Sigmoid colon (tissue), 4 donors: Measurements from ENCODE around the gene OTUD4.

ENCODE experiments used
- CTCF ChIP-seq, 4 experiments: fragments of 450-650 bp in 3 of 4; fragments of 200-600 bp in 1 of 4; IDR thresholded peaks; one replicate each; pipeline ENCODE4 v1.5.1; 2016 to 2019; ENCODE audit warnings: antibody characterized with exemption in 4 of 4, mild to moderate bottlenecking in 3 of 4, moderate library complexity in 2 of 4
- POLR2A ChIP-seq, 2 donors: fragments of 450-650 bp; IDR thresholded peaks; one replicate each; pipeline ENCODE4 v1.6.1; 2016; ENCODE audit warnings: antibody characterized with exemption in 2 of 2, mild to moderate bottlenecking in 2 of 2, moderate library complexity in 2 of 2
- POLR2AphosphoS5 ChIP-seq, 4 donors: sonication (generic); formaldehyde crosslinking; IDR thresholded peaks; one replicate each; pipeline ENCODE4 v1.6.1; 2017; ENCODE audit warnings: antibody characterized with exemption in 4 of 4

- no peak for TF ChIP-seq CTCF (IDR thresholded peaks at IDR 0.05)
- TF ChIP-seq POLR2A (IDR thresholded peaks at IDR 0.05) = no peak
- no peak for TF ChIP-seq POLR2AphosphoS5 (IDR thresholded peaks at IDR 0.05)
Measured at GRCh38 chr4:145108128-145108527, 72.3 kb downstream of the OTUD4 start.
